Esophagus muscularis mucosa (tissue), 4 donors: ENCODE measurements around the gene STRN3. TPM values are rescaled to one million over a fixed set of nuclear protein-coding genes. Genes with fewer than 3 reads are reported as not detected.
A peak's percentile ranks its signal among the peaks of the same experiment; 100 is the strongest.

Experiments
- DNase-seq: peaks from one replicate; pipeline ENCODE4 v3.0.0-alpha.2; 2017; ENCODE audit errors: extremely low spot score
- H3K27ac ChIP-seq, 4 donors: fragments of 200-600 bp; sonication (generic); replicated peaks in 1 of 4; 1 replicate in 3 of 4; 2 replicates in 1 of 4; pipeline ENCODE4 v1.5.1; 2016 to 2019; ENCODE audit warnings: mild to moderate bottlenecking in 1 of 4
- H3K27me3 ChIP-seq, 4 donors: fragments of 200-600 bp; sonication (generic); one replicate each; pipeline versions ENCODE4 v1.5.1 to v1.6.0; 2016 to 2019
- H3K36me3 ChIP-seq, 4 donors: fragments of 200-600 bp; sonication (generic); one replicate each; pipeline ENCODE4 v1.5.1; 2016 to 2019
- H3K4me1 ChIP-seq, 4 donors: fragments of 200-600 bp; sonication (generic); one replicate each; pipeline ENCODE4 v1.5.1; 2016 to 2019
- H3K4me3 ChIP-seq, 4 donors: fragments of 200-600 bp; sonication (generic); 1 replicate in 2 of 4; 2 replicates in 2 of 4; pipeline ENCODE4 v1.5.1; 2016 to 2019; ENCODE audit warnings: mild to moderate bottlenecking in 4 of 4, moderate library complexity in 1 of 4
- H3K9me3 ChIP-seq, 4 donors: fragments of 200-600 bp; sonication (generic); 1 replicate in 3 of 4; 2 replicates in 1 of 4; pipeline ENCODE4 v1.5.1; 2016 to 2019
- CTCF ChIP-seq, 3 experiments: fragments of 200-600 bp in 2 of 3; fragments of 450-650 bp in 1 of 3; sonication (generic) in 2 of 3; IDR thresholded peaks; one replicate each; pipeline ENCODE4 v1.5.1; 2017 to 2019; ENCODE audit warnings: antibody characterized with exemption in 3 of 3, mild to moderate bottlenecking in 2 of 3, moderate library complexity in 1 of 3
- EP300 ChIP-seq: sonication (generic); formaldehyde crosslinking; IDR thresholded peaks from one replicate; pipeline ENCODE4 v1.6.1; 2017; ENCODE audit warnings: antibody characterized with exemption
- POLR2A ChIP-seq: fragments of 450-650 bp; IDR thresholded peaks from one replicate; pipeline ENCODE4 v1.6.1; 2017; ENCODE audit warnings: antibody characterized with exemption, moderate library complexity, mild to moderate bottlenecking, low read depth
- POLR2AphosphoS5 ChIP-seq, 2 donors: sonication (generic); formaldehyde crosslinking; IDR thresholded peaks; one replicate each; pipeline ENCODE4 v1.6.1; 2017; ENCODE audit warnings: antibody characterized with exemption in 2 of 2
- WGBS: methylation state at CpG from one replicate; pipeline ENCODE4 v1.1.5; 2018; 5-methylcytosine and 5-hydroxymethylcytosine counted together
- intact Hi-C: fragments of 100-400 bp; cut with DNase I; formaldehyde crosslinking; loops from one replicate; pipeline ENCODE4 v1.15.1; 2023
- total RNA-seq, 4 donors: library from RNA; depleted of rRNA; stranded (reverse); fragments of >200 nt; gene quantifications; one replicate each; pipeline versions ENCODE4 v1.1.0 to v1.2.1, GENCODE V29; 2016

The STRN3 gene
- total RNA-seq, 4 donors from 2014 or later = 54.5 to 90.1 (median 68.9) TPM

DNA sequence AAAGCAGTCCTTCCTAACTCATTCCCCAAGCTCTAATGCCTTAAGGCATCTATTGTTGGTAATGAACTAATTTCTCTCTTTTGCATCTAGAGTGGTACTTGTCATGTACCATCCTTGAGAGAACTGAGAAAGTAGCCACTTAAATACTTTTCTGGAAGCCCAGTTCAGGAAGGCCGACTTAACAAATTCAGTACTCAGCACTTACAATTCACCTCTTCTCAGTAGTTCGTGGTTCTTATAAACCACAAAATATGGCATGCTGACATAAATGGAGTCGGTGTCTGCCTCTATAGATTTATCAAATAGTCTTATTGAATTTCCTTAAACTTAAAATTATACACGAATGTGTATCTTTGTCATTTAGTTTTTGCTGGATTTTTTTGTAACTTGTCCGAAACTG is 161.2 kb downstream of the STRN3 start:
- Histone ChIP-seq H3K27me3 (peaks cover 0 to 17% (median 0%) of the 10 kb centered on the region in 4 donors), H3K9me3 (no peaks in the 10 kb centered on the region), H3K4me3 (no peak overlapping the region), H3K4me1 (no peaks in the 10 kb centered on the region), H3K36me3 (no peaks in the 10 kb centered on the region), H3K27ac (no peak overlapping the region)
- WGBS = 80% methylated on average over 5 of the region's 5 CpGs
- intact Hi-C loops = no loop called here
- no peak for DNase-seq
- TF ChIP-seq EP300 = no peak
- TF ChIP-seq POLR2A = no peak
- no peak for TF ChIP-seq CTCF (IDR thresholded peaks at IDR 0.05)
- no peak for TF ChIP-seq POLR2AphosphoS5 (IDR thresholded peaks at IDR 0.05)

- H3K9me3 ChIP-seq = no peaks in the 10 kb centered on the region
- DNase-seq = no peak
- no peaks in the 10 kb centered on the region for H3K4me1 ChIP-seq
- intact Hi-C loops = no loop called here
- WGBS = 73% methylated on average over 1 of the region's 1 CpG
- H3K27ac ChIP-seq = no peak overlapping the region
- no peak for TF ChIP-seq POLR2AphosphoS5 (IDR thresholded peaks at IDR 0.05)
- no peaks in the 10 kb centered on the region for H3K36me3 ChIP-seq
- H3K4me3 ChIP-seq = no peak overlapping the region
- H3K27me3 ChIP-seq = peaks cover 0 to 10% (median 0%) of the 10 kb centered on the region in 4 donors
Observed at GRCh38 chr14:30861200-30861599, 165.0 kb downstream of the STRN3 start.

DNA sequence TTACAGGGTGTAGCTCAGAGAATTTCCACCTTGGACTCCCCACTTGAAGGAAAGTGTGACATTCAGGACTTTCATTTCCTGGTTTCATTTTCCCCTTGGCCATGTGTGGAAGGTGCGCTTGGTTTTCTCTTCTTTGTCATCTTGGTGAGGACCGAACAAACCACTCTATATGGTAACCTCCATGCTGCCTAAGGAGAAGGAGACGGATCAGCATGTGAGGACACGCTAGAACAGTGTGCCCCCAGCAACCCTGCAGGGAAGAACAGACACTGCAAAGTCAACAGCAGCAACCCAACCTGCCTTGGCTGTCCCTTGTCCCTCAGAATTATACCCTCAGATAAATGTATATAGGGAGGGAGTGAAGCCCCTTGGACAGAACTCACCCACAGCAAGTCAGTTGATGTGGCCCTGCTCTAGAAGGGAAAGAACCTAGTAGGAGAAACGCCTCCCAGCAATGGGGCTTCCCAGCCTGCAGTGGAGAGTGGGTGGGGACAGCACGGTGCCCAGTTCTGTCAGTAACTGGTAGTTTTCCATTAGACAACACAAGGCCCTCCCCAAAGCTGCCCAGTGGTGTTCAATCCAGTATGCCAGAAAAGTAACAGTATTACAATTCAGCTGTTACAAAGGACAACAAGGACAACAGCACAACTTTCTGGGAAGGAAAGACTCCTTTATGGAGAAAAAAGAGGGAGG is 170.7 kb downstream of the STRN3 start:
- TF ChIP-seq POLR2AphosphoS5 (IDR thresholded peaks at IDR 0.05) (no peak), CTCF (IDR thresholded peaks at IDR 0.05) (no peak), POLR2A (no peak), EP300 (no peak)
- intact Hi-C loops = no loop called here

GRCh38 chr14:30854492-30854891 is 171.7 kb downstream of the STRN3 start:
- Histone ChIP-seq H3K36me3 (no peaks in the 10 kb centered on the region), H3K4me3 (no peak overlapping the region), H3K9me3 (no peaks in the 10 kb centered on the region), H3K4me1 (no peaks in the 10 kb centered on the region), H3K27me3 (no peaks in the 10 kb centered on the region), H3K27ac (no peak overlapping the region)
- no peak for DNase-seq
- intact Hi-C loops = no loop called here
- TF ChIP-seq EP300 = no peak
- TF ChIP-seq CTCF (IDR thresholded peaks at IDR 0.05) = no peak
- no peak for TF ChIP-seq POLR2AphosphoS5 (IDR thresholded peaks at IDR 0.05)
- no peak for TF ChIP-seq POLR2A

More for the DNA sequence above, 170.7 kb downstream of the STRN3 start:
- peak; percentile 39 for DNase-seq
- no peak overlapping the region for H3K27ac ChIP-seq
- no peaks in the 10 kb centered on the region for H3K9me3 ChIP-seq
- no peaks in the 10 kb centered on the region for H3K36me3 ChIP-seq
- H3K27me3 ChIP-seq = no peaks in the 10 kb centered on the region
- H3K4me3 ChIP-seq = no peak overlapping the region
- WGBS = 94% methylated on average over 6 of the region's 6 CpGs
- H3K4me1 ChIP-seq = no peaks in the 10 kb centered on the region

DNA sequence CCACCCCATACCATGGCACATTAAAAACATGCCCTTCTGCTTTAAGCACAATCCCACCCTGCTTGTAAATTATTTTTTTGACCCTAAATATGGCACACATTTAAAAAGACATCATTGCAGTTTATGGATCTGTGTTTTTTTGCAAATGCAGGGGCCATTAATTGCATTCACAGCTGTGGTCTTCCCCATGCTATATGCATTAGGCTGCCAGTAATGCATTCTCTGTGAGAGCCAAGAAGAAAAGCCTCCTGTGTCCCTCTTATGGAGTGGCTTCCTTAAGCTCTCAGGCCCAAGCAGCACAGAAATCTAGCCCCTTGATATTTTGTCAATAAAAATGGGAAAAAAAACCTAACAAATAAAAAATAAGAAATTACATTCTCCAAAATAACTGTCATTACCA is 172.2 kb downstream of the STRN3 start:
- Histone ChIP-seq H3K36me3 (no peaks in the 10 kb centered on the region), H3K4me1 (no peaks in the 10 kb centered on the region), H3K27me3 (peaks cover 0 to 3% (median 0%) of the 10 kb centered on the region in 4 donors), H3K9me3 (no peaks in the 10 kb centered on the region), H3K4me3 (no peak overlapping the region), H3K27ac (no peak overlapping the region)
- intact Hi-C loops = no loop called here
- DNase-seq = no peak
- no peak for TF ChIP-seq POLR2AphosphoS5 (IDR thresholded peaks at IDR 0.05)
- TF ChIP-seq POLR2A = no peak
- no peak for TF ChIP-seq CTCF (IDR thresholded peaks at IDR 0.05)
- no peak for TF ChIP-seq EP300
